Measurements from ENCODE around the gene PRKN. TPM values are rescaled to one million over a fixed set of nuclear protein-coding genes. Genes with fewer than 3 reads are reported as not detected.

The PRKN gene
- total and polyA plus RNA-seq, 2 experiments from 2014 or later, result 0.10 to 0.84 TPM

DNA sequence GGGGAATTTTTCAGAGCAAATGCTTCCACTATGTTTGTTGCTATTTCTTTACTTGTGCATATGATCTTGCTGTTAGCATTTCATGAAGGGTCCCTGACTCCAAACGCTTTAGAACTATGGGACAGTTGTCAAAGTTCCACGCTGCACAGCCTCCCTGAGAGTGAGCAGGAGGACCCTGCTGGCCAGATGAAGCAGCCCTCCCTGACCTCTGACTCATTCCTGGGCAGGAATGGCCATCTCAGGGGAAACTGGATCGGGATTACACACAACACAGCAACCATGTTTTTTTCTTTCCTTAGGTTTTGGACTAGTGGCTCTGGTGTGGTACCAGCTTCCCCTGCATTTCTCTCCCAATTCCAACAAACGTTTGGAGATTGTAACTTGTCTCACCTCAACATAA, 742.9 kb downstream of the PRKN start:
- no peaks in the 10 kb centered on the region for H3K27me3 Mint-ChIP-seq (ENCODE audit: insufficient read depth, low read depth, poor library complexity)
- Histone ChIP-seq H3K27ac (ENCODE audit: low read depth) (no peak overlapping the region), H3K9me2 (ENCODE audit: insufficient read depth) (no peaks in the 10 kb centered on the region), H3K4me1 (ENCODE audit: insufficient read depth) (no peaks in the 10 kb centered on the region), H3K27me3 (ENCODE audit: insufficient read depth) (no peaks in the 10 kb centered on the region), H3K4me3 (no peak overlapping the region), H2AFZ (no peak overlapping the region), H4K20me1 (replicated peaks; ENCODE audit: insufficient read depth) (no peaks in the 10 kb centered on the region), H3K36me3 (ENCODE audit: insufficient read depth) (no peaks in the 10 kb centered on the region), H3F3A (replicated peaks; ENCODE audit: low read depth) (no peaks in the 10 kb centered on the region), H3K4me2 (no peak overlapping the region), H3K79me2 (replicated peaks; ENCODE audit: insufficient read depth) (no peaks in the 10 kb centered on the region)
- H3K4me1 Mint-ChIP-seq, result no peaks in the 10 kb centered on the region
- TF ChIP-seq ZNF331 (CRISPR knock-in tag; IDR thresholded peaks at IDR 0.05; ENCODE audit: low read depth), result no peak
- TF ChIP-seq STAT1 (IDR thresholded peaks at IDR 0.05; ENCODE audit: unreplicated experiment), result no peak
- no peak for TF ChIP-seq JUNB (IDR thresholded peaks at IDR 0.05; ENCODE audit: unreplicated experiment)
- TF ChIP-seq, protein P1, sequence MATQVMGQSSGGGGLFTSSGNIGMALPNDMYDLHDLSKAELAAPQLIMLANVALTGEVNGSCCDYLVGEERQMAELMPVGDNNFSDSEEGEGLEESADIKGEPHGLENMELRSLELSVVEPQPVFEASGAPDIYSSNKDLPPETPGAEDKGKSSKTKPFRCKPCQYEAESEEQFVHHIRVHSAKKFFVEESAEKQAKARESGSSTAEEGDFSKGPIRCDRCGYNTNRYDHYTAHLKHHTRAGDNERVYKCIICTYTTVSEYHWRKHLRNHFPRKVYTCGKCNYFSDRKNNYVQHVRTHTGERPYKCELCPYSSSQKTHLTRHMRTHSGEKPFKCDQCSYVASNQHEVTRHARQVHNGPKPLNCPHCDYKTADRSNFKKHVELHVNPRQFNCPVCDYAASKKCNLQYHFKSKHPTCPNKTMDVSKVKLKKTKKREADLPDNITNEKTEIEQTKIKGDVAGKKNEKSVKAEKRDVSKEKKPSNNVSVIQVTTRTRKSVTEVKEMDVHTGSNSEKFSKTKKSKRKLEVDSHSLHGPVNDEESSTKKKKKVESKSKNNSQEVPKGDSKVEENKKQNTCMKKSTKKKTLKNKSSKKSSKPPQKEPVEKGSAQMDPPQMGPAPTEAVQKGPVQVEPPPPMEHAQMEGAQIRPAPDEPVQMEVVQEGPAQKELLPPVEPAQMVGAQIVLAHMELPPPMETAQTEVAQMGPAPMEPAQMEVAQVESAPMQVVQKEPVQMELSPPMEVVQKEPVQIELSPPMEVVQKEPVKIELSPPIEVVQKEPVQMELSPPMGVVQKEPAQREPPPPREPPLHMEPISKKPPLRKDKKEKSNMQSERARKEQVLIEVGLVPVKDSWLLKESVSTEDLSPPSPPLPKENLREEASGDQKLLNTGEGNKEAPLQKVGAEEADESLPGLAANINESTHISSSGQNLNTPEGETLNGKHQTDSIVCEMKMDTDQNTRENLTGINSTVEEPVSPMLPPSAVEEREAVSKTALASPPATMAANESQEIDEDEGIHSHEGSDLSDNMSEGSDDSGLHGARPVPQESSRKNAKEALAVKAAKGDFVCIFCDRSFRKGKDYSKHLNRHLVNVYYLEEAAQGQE (IDR thresholded peaks at IDR 0.05; ENCODE audit: unreplicated experiment), result no peak
- no peak for TF ChIP-seq EZH2phosphoT487 (IDR thresholded peaks at IDR 0.05; ENCODE audit: unreplicated experiment)
- TF ChIP-seq ZNF114 (CRISPR knock-in tag; IDR thresholded peaks at IDR 0.05), result no peak
- no peak for TF ChIP-seq NANOG (IDR thresholded peaks at IDR 0.05; ENCODE audit: borderline replicate concordance)
- TF ChIP-seq POLR2AphosphoS5 (IDR thresholded peaks at IDR 0.05; ENCODE audit: low read depth), result no peak
- TF ChIP-seq EZH2 (IDR thresholded peaks at IDR 0.05; ENCODE audit: low read depth, unreplicated experiment), result no peak
- TF ChIP-seq, protein P2, sequence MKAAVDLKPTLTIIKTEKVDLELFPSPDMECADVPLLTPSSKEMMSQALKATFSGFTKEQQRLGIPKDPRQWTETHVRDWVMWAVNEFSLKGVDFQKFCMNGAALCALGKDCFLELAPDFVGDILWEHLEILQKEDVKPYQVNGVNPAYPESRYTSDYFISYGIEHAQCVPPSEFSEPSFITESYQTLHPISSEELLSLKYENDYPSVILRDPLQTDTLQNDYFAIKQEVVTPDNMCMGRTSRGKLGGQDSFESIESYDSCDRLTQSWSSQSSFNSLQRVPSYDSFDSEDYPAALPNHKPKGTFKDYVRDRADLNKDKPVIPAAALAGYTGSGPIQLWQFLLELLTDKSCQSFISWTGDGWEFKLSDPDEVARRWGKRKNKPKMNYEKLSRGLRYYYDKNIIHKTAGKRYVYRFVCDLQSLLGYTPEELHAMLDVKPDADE (IDR thresholded peaks at IDR 0.05), result no peak
- TF ChIP-seq CREB1 (CRISPR knock-in tag; IDR thresholded peaks at IDR 0.05; ENCODE audit: low read depth), result no peak
- TF ChIP-seq, protein P3, sequence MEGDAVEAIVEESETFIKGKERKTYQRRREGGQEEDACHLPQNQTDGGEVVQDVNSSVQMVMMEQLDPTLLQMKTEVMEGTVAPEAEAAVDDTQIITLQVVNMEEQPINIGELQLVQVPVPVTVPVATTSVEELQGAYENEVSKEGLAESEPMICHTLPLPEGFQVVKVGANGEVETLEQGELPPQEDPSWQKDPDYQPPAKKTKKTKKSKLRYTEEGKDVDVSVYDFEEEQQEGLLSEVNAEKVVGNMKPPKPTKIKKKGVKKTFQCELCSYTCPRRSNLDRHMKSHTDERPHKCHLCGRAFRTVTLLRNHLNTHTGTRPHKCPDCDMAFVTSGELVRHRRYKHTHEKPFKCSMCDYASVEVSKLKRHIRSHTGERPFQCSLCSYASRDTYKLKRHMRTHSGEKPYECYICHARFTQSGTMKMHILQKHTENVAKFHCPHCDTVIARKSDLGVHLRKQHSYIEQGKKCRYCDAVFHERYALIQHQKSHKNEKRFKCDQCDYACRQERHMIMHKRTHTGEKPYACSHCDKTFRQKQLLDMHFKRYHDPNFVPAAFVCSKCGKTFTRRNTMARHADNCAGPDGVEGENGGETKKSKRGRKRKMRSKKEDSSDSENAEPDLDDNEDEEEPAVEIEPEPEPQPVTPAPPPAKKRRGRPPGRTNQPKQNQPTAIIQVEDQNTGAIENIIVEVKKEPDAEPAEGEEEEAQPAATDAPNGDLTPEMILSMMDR (conservative IDR thresholded peaks at IDR 0.05; ENCODE audit: low read depth in 2 of 2), result no peak
- TF ChIP-seq, protein P4, sequence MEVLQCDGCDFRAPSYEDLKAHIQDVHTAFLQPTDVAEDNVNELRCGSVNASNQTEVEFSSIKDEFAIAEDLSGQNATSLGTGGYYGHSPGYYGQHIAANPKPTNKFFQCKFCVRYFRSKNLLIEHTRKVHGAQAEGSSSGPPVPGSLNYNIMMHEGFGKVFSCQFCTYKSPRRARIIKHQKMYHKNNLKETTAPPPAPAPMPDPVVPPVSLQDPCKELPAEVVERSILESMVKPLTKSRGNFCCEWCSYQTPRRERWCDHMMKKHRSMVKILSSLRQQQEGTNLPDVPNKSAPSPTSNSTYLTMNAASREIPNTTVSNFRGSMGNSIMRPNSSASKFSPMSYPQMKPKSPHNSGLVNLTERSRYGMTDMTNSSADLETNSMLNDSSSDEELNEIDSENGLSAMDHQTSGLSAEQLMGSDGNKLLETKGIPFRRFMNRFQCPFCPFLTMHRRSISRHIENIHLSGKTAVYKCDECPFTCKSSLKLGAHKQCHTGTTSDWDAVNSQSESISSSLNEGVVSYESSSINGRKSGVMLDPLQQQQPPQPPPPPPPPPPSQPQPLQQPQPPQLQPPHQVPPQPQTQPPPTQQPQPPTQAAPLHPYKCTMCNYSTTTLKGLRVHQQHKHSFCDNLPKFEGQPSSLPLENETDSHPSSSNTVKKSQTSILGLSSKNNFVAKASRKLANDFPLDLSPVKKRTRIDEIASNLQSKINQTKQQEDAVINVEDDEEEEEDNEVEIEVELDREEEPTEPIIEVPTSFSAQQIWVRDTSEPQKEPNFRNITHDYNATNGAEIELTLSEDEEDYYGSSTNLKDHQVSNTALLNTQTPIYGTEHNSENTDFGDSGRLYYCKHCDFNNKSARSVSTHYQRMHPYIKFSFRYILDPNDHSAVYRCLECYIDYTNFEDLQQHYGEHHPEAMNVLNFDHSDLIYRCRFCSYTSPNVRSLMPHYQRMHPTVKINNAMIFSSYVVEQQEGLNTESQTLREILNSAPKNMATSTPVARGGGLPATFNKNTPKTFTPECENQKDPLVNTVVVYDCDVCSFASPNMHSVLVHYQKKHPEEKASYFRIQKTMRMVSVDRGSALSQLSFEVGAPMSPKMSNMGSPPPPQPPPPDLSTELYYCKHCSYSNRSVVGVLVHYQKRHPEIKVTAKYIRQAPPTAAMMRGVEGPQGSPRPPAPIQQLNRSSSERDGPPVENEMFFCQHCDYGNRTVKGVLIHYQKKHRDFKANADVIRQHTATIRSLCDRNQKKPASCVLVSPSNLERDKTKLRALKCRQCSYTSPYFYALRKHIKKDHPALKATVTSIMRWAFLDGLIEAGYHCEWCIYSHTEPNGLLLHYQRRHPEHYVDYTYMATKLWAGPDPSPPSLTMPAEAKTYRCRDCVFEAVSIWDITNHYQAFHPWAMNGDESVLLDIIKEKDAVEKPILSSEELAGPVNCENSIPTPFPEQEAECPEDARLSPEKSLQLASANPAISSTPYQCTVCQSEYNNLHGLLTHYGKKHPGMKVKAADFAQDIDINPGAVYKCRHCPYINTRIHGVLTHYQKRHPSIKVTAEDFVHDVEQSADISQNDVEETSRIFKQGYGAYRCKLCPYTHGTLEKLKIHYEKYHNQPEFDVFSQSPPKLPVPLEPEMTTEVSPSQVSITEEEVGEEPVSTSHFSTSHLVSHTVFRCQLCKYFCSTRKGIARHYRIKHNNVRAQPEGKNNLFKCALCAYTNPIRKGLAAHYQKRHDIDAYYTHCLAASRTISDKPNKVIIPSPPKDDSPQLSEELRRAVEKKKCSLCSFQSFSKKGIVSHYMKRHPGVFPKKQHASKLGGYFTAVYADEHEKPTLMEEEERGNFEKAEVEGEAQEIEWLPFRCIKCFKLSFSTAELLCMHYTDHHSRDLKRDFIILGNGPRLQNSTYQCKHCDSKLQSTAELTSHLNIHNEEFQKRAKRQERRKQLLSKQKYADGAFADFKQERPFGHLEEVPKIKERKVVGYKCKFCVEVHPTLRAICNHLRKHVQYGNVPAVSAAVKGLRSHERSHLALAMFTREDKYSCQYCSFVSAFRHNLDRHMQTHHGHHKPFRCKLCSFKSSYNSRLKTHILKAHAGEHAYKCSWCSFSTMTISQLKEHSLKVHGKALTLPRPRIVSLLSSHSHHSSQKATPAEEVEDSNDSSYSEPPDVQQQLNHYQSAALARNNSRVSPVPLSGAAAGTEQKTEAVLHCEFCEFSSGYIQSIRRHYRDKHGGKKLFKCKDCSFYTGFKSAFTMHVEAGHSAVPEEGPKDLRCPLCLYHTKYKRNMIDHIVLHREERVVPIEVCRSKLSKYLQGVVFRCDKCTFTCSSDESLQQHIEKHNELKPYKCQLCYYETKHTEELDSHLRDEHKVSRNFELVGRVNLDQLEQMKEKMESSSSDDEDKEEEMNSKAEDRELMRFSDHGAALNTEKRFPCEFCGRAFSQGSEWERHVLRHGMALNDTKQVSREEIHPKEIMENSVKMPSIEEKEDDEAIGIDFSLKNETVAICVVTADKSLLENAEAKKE (CRISPR knock-in tag; IDR thresholded peaks at IDR 0.05), result no peak
- H3K4me3 Mint-ChIP-seq, result no peak overlapping the region
- DNase-seq (ENCODE audit: low spot score) (no peak), ATAC-seq (no peak)
- no peaks in the 10 kb centered on the region for H3K36me3 Mint-ChIP-seq (ENCODE audit: low read depth)
- H3K27ac Mint-ChIP-seq, result no peak overlapping the region
- no peaks in the 10 kb centered on the region; the same call in 2 of the 3 replicates for H3K9me3 Mint-ChIP-seq

Data from GM23338 (cell line).